ENCODE results near the gene TMTC2.
"Not testable (repeated sequence)": the region's sequence is repeated elsewhere in the genome, so short reads cannot be mapped to it uniquely, and the experiment has no call there.

TMTC2 gene

GRCh38 chr12:82841487-82841904, 154.8 kb downstream of the TMTC2 start:
- no peak for DNase-seq
- H2BK12ac ChIP-seq (ENCODE audit: low read length in 2 of 2), result no peak overlapping the region
- H3K9ac ChIP-seq (ENCODE audit: low read length), result no peak overlapping the region
- H3K9me3 ChIP-seq (ENCODE audit: control insufficient read depth, low read length), result no peaks in the 10 kb centered on the region
- H3K18ac ChIP-seq (ENCODE audit: low read depth in 1 of 2, low read length in 2 of 2), result no peak overlapping the region
- no peak overlapping the region for H2BK15ac ChIP-seq (ENCODE audit: low read depth, poor library complexity, severe bottlenecking)
- no peaks in the 10 kb centered on the region for H3K4me1 ChIP-seq (ENCODE audit: control insufficient read depth, insufficient read depth, low read depth, low read length)
- H3K14ac ChIP-seq (ENCODE audit: low read length in 2 of 2), result no peak overlapping the region
- H3K79me1 ChIP-seq (replicated peaks; ENCODE audit: low read length, poor library complexity, severe bottlenecking), result peaks cover 3% of the 10 kb centered on the region
- no peak overlapping the region for H2AFZ ChIP-seq (ENCODE audit: low read depth, low read length)
- H3K23ac ChIP-seq (ENCODE audit: low read length in 2 of 2), result no peak overlapping the region
- no peak overlapping the region for H3K4ac ChIP-seq (ENCODE audit: low read depth in 1 of 2, low read length in 2 of 2)
- no peaks in the 10 kb centered on the region for H3K36me3 ChIP-seq (ENCODE audit: control insufficient read depth in 1 of 2, insufficient read depth in 2 of 2, low read depth in 1 of 2, low read length in 2 of 2)
- H2AK5ac ChIP-seq (ENCODE audit: low read length, severe bottlenecking), result no peak overlapping the region
- H3K27ac ChIP-seq (ENCODE audit: low read length, poor library complexity, severe bottlenecking), result no peak overlapping the region
- no peaks in the 10 kb centered on the region for H3K27me3 ChIP-seq (ENCODE audit: control insufficient read depth in 1 of 2, insufficient read depth in 1 of 2, low read length in 2 of 2)
- no peak overlapping the region for H3K4me3 ChIP-seq (ENCODE audit: insufficient read depth in 1 of 2, low read depth in 1 of 2, low read length in 2 of 2)
- WGBS, result 86% methylated on average over 5 of the region's 7 CpGs
- no peak overlapping the region for H4K8ac ChIP-seq (ENCODE audit: low read length)
- no peak overlapping the region for H2BK120ac ChIP-seq (ENCODE audit: low read depth, low read length)
- no peak overlapping the region for H3K4me2 ChIP-seq (ENCODE audit: low read length, poor library complexity, severe bottlenecking)
- H4K91ac ChIP-seq (ENCODE audit: low read length), result no peak overlapping the region
- no peak overlapping the region for H2BK5ac ChIP-seq (ENCODE audit: low read depth, low read length, poor library complexity, severe bottlenecking)

GRCh38 chr12:82842480-82842879, 155.8 kb downstream of the TMTC2 start:
- WGBS, result 100% methylated on average over 2 of the region's 3 CpGs
- H4K91ac ChIP-seq (ENCODE audit: low read length), result no peak overlapping the region
- no peak overlapping the region for H3K27ac ChIP-seq (ENCODE audit: low read length, poor library complexity, severe bottlenecking)
- H3K27me3 ChIP-seq (ENCODE audit: control insufficient read depth in 1 of 2, insufficient read depth in 1 of 2, low read length in 2 of 2), result no peaks in the 10 kb centered on the region
- H2AK5ac ChIP-seq (ENCODE audit: low read length, severe bottlenecking), result no peak overlapping the region
- H4K8ac ChIP-seq (ENCODE audit: low read length), result no peak overlapping the region
- DNase-seq, result no peak
- H3K4ac ChIP-seq (ENCODE audit: low read depth in 1 of 2, low read length in 2 of 2), result no peak overlapping the region
- no peak overlapping the region for H3K23ac ChIP-seq (ENCODE audit: low read length in 2 of 2)
- no peaks in the 10 kb centered on the region for H3K9me3 ChIP-seq (ENCODE audit: control insufficient read depth, low read length)
- peaks cover 3% of the 10 kb centered on the region for H3K79me1 ChIP-seq (replicated peaks; ENCODE audit: low read length, poor library complexity, severe bottlenecking)
- H2BK5ac ChIP-seq (ENCODE audit: low read depth, low read length, poor library complexity, severe bottlenecking), result no peak overlapping the region
- no peak overlapping the region for H3K4me2 ChIP-seq (ENCODE audit: low read length, poor library complexity, severe bottlenecking)
- H3K18ac ChIP-seq (ENCODE audit: low read depth in 1 of 2, low read length in 2 of 2), result no peak overlapping the region
- H2BK15ac ChIP-seq (ENCODE audit: low read depth, poor library complexity, severe bottlenecking), result no peak overlapping the region
- no peak overlapping the region for H2BK120ac ChIP-seq (ENCODE audit: low read depth, low read length)
- H3K14ac ChIP-seq (ENCODE audit: low read length in 2 of 2), result no peak overlapping the region
- no peaks in the 10 kb centered on the region for H3K36me3 ChIP-seq (ENCODE audit: control insufficient read depth in 1 of 2, insufficient read depth in 2 of 2, low read depth in 1 of 2, low read length in 2 of 2)
- H3K4me3 ChIP-seq (ENCODE audit: insufficient read depth in 1 of 2, low read depth in 1 of 2, low read length in 2 of 2), result no peak overlapping the region
- no peak overlapping the region for H3K9ac ChIP-seq (ENCODE audit: low read length)
- H2BK12ac ChIP-seq (ENCODE audit: low read length in 2 of 2), result no peak overlapping the region
- H2AFZ ChIP-seq (ENCODE audit: low read depth, low read length), result no peak overlapping the region
- H3K4me1 ChIP-seq (ENCODE audit: control insufficient read depth, insufficient read depth, low read depth, low read length), result no peaks in the 10 kb centered on the region

DNA sequence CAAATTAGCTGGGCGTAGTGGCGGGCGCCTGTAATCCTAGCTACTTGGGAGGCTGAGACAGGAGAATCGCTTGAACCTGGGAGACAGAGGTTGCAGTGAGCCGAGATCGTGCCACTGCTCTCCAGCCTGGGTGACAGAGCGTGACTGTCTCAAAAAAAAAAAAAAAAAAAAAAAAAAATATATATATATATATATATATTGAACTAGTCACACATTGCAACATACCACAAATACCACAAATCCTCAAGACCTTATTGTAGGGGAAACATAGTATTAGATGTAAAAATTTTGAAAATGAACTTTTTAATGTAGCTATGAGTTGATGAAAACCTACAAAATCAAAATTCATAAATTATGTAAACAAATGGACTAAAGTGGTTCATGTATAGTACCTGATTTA, 158.4 kb downstream of the TMTC2 start:
- not testable (repeated sequence) for DNase-seq; H2BK15ac ChIP-seq (ENCODE audit: low read depth, poor library complexity, severe bottlenecking); H3K9me3 ChIP-seq (ENCODE audit: control insufficient read depth, low read length); H3K79me1 ChIP-seq (replicated peaks; ENCODE audit: low read length, poor library complexity, severe bottlenecking); H3K27me3 ChIP-seq (ENCODE audit: control insufficient read depth in 1 of 2, insufficient read depth in 1 of 2, low read length in 2 of 2); H3K18ac ChIP-seq (ENCODE audit: low read depth in 1 of 2, low read length in 2 of 2); H4K91ac ChIP-seq (ENCODE audit: low read length); H3K36me3 ChIP-seq (ENCODE audit: control insufficient read depth in 1 of 2, insufficient read depth in 2 of 2, low read depth in 1 of 2, low read length in 2 of 2); H3K9ac ChIP-seq (ENCODE audit: low read length); H3K4me1 ChIP-seq (ENCODE audit: control insufficient read depth, insufficient read depth, low read depth, low read length); H2AK5ac ChIP-seq (ENCODE audit: low read length, severe bottlenecking); H3K23ac ChIP-seq (ENCODE audit: low read length in 2 of 2); H2BK12ac ChIP-seq (ENCODE audit: low read length in 2 of 2); H3K27ac ChIP-seq (ENCODE audit: low read length, poor library complexity, severe bottlenecking); H2AFZ ChIP-seq (ENCODE audit: low read depth, low read length); H3K4me3 ChIP-seq (ENCODE audit: insufficient read depth in 1 of 2, low read depth in 1 of 2, low read length in 2 of 2); H3K4me2 ChIP-seq (ENCODE audit: low read length, poor library complexity, severe bottlenecking); H2BK120ac ChIP-seq (ENCODE audit: low read depth, low read length); H3K4ac ChIP-seq (ENCODE audit: low read depth in 1 of 2, low read length in 2 of 2); H3K14ac ChIP-seq (ENCODE audit: low read length in 2 of 2); H4K8ac ChIP-seq (ENCODE audit: low read length); H2BK5ac ChIP-seq (ENCODE audit: low read depth, low read length, poor library complexity, severe bottlenecking)
- no CpG with 5 or more reads among the region's 7 CpGs for WGBS

DNA sequence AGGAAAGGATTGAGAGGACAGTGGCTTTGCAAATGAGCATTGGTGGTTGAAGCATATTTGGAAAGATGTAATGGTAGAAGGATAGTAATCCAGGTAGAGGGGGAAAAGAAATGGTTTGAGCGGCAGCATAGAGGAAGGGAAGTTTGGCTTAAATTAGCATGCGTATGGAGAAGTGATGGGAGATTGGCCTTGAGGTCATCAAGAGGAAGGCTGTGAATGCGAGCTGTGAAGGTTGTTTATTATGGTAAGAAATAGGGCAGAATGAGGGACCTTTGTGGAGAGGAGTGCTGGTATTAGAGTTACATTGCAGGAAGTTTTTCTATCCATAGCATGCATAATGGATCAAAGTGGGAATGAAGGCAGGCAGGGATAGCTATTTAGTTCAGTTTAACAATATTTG, 162.1 kb downstream of the TMTC2 start:
- Histone ChIP-seq H2AFZ (ENCODE audit: low read depth, low read length) (no peak overlapping the region), H2BK15ac (ENCODE audit: low read depth, poor library complexity, severe bottlenecking) (no peak overlapping the region), H2BK5ac (ENCODE audit: low read depth, low read length, poor library complexity, severe bottlenecking) (no peak overlapping the region), H3K9ac (ENCODE audit: low read length) (no peak overlapping the region), H3K27ac (ENCODE audit: low read length, poor library complexity, severe bottlenecking) (no peak overlapping the region), H3K18ac (ENCODE audit: low read depth in 1 of 2, low read length in 2 of 2) (no peak overlapping the region), H2BK12ac (ENCODE audit: low read length in 2 of 2) (no peak overlapping the region), H3K23ac (ENCODE audit: low read length in 2 of 2) (no peak overlapping the region), H4K91ac (ENCODE audit: low read length) (no peak overlapping the region), H3K14ac (ENCODE audit: low read length in 2 of 2) (no peak overlapping the region), H3K36me3 (ENCODE audit: control insufficient read depth in 1 of 2, insufficient read depth in 2 of 2, low read depth in 1 of 2, low read length in 2 of 2) (no peaks in the 10 kb centered on the region), H4K8ac (ENCODE audit: low read length) (no peak overlapping the region), H3K9me3 (ENCODE audit: control insufficient read depth, low read length) (no peaks in the 10 kb centered on the region), H3K4me2 (ENCODE audit: low read length, poor library complexity, severe bottlenecking) (no peak overlapping the region), H2BK120ac (ENCODE audit: low read depth, low read length) (no peak overlapping the region), H3K4me3 (ENCODE audit: insufficient read depth in 1 of 2, low read depth in 1 of 2, low read length in 2 of 2) (no peak overlapping the region), H3K79me1 (replicated peaks; ENCODE audit: low read length, poor library complexity, severe bottlenecking) (no peaks in the 10 kb centered on the region), H2AK5ac (ENCODE audit: low read length, severe bottlenecking) (no peak overlapping the region), H3K27me3 (ENCODE audit: control insufficient read depth in 1 of 2, insufficient read depth in 1 of 2, low read length in 2 of 2) (no peaks in the 10 kb centered on the region), H3K4me1 (ENCODE audit: control insufficient read depth, insufficient read depth, low read depth, low read length) (no peaks in the 10 kb centered on the region), H3K4ac (ENCODE audit: low read depth in 1 of 2, low read length in 2 of 2) (no peak overlapping the region)
- 81% methylated on average over 3 of the region's 3 CpGs for WGBS
- no peak for DNase-seq

Measured in mesenchymal stem cell (in vitro differentiated cells and primary cell).